ENCODE results near the gene RGS1.
"Not testable (repeated sequence)": the region's sequence is repeated elsewhere in the genome, so short reads cannot be mapped to it uniquely, and the experiment has no call there.

DNA sequence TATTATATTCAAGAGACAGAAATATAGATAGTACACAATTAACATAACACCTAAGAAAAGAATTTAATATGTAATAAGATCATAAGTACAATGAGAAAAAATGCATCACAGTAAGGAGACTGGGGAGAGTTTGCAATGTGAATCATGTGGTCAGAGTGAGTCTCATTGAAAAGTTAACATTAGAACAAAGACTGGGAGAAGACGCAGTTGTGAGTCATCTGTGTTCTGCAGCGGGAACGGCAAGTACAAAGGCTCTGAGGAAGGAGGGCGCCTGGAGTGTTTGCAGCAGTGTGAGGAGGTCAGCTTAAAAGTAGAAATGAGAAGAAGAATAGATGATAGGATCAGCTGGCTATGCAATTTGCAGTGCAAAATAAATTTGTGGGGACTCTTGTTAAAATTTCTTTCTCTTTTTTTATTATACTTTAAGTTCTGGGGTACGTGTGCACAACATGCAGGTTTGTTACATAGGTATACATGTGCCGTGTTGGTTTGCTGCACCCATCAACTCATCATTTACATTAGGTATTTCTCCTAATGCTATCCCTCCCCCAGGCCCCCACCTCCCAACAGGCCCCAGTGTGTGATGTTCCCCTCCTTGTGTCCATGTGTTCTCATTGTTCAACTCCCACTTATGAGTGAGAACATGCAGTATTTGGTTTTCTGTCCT lies 44.4 kb upstream of the RGS1 start:
- TF ChIP-seq, protein P1, sequence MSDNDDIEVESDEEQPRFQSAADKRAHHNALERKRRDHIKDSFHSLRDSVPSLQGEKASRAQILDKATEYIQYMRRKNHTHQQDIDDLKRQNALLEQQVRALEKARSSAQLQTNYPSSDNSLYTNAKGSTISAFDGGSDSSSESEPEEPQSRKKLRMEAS (IDR thresholded peaks at IDR 0.05) = peak; percentile 71
- TF ChIP-seq FOSL1 (IDR thresholded peaks at IDR 0.05; ENCODE audit: low read depth) (peak; percentile 91), CEBPB (IDR thresholded peaks at IDR 0.05; ENCODE audit: low read depth) (peak; percentile 66), SIN3A (IDR thresholded peaks at IDR 0.05; ENCODE audit: low read depth) (peak; percentile 61; the same call in 1 of the 2 replicates), RAD21 (IDR thresholded peaks at IDR 0.05; ENCODE audit: low read depth) (0 out of 2 replicates have a peak, but pooled peaks have one; percentile 6), SP1 (IDR thresholded peaks at IDR 0.05; ENCODE audit: low read depth) (peak; percentile 80)
- TF ChIP-seq, protein P2, sequence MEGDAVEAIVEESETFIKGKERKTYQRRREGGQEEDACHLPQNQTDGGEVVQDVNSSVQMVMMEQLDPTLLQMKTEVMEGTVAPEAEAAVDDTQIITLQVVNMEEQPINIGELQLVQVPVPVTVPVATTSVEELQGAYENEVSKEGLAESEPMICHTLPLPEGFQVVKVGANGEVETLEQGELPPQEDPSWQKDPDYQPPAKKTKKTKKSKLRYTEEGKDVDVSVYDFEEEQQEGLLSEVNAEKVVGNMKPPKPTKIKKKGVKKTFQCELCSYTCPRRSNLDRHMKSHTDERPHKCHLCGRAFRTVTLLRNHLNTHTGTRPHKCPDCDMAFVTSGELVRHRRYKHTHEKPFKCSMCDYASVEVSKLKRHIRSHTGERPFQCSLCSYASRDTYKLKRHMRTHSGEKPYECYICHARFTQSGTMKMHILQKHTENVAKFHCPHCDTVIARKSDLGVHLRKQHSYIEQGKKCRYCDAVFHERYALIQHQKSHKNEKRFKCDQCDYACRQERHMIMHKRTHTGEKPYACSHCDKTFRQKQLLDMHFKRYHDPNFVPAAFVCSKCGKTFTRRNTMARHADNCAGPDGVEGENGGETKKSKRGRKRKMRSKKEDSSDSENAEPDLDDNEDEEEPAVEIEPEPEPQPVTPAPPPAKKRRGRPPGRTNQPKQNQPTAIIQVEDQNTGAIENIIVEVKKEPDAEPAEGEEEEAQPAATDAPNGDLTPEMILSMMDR (IDR thresholded peaks at IDR 0.05 in 2 of 3, conservative IDR thresholded peaks at IDR 0.05 in 1 of 3; ENCODE audit: borderline replicate concordance in 1 of 3, insufficient read depth in 1 of 3, low read depth in 2 of 3, low read length in 2 of 3) = not testable (repeated sequence)
- not testable (repeated sequence) for TF ChIP-seq POLR2AphosphoS5 (IDR thresholded peaks at IDR 0.05; ENCODE audit: low read depth, low read length); POLR2A (IDR thresholded peaks at IDR 0.05; ENCODE audit: borderline replicate concordance, extremely low read depth, insufficient read depth, insufficient read length); YY1 (IDR thresholded peaks at IDR 0.05; ENCODE audit: extremely low read depth, insufficient replicate concordance, low read depth, low read length); EGR1 (IDR thresholded peaks at IDR 0.05; ENCODE audit: low read depth); EZH2 (IDR thresholded peaks at IDR 0.05)
- TF ChIP-seq, protein P3, sequence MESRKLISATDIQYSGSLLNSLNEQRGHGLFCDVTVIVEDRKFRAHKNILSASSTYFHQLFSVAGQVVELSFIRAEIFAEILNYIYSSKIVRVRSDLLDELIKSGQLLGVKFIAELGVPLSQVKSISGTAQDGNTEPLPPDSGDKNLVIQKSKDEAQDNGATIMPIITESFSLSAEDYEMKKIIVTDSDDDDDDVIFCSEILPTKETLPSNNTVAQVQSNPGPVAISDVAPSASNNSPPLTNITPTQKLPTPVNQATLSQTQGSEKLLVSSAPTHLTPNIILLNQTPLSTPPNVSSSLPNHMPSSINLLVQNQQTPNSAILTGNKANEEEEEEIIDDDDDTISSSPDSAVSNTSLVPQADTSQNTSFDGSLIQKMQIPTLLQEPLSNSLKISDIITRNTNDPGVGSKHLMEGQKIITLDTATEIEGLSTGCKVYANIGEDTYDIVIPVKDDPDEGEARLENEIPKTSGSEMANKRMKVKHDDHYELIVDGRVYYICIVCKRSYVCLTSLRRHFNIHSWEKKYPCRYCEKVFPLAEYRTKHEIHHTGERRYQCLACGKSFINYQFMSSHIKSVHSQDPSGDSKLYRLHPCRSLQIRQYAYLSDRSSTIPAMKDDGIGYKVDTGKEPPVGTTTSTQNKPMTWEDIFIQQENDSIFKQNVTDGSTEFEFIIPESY (IDR thresholded peaks at IDR 0.05; ENCODE audit: extremely low read depth, insufficient replicate concordance, low read length) = not testable (repeated sequence)
- TF ChIP-seq, protein P4, sequence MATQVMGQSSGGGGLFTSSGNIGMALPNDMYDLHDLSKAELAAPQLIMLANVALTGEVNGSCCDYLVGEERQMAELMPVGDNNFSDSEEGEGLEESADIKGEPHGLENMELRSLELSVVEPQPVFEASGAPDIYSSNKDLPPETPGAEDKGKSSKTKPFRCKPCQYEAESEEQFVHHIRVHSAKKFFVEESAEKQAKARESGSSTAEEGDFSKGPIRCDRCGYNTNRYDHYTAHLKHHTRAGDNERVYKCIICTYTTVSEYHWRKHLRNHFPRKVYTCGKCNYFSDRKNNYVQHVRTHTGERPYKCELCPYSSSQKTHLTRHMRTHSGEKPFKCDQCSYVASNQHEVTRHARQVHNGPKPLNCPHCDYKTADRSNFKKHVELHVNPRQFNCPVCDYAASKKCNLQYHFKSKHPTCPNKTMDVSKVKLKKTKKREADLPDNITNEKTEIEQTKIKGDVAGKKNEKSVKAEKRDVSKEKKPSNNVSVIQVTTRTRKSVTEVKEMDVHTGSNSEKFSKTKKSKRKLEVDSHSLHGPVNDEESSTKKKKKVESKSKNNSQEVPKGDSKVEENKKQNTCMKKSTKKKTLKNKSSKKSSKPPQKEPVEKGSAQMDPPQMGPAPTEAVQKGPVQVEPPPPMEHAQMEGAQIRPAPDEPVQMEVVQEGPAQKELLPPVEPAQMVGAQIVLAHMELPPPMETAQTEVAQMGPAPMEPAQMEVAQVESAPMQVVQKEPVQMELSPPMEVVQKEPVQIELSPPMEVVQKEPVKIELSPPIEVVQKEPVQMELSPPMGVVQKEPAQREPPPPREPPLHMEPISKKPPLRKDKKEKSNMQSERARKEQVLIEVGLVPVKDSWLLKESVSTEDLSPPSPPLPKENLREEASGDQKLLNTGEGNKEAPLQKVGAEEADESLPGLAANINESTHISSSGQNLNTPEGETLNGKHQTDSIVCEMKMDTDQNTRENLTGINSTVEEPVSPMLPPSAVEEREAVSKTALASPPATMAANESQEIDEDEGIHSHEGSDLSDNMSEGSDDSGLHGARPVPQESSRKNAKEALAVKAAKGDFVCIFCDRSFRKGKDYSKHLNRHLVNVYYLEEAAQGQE (IDR thresholded peaks at IDR 0.05; ENCODE audit: low read depth) = not testable (repeated sequence)

All from HCT116 (cell line).